Measurements from ENCODE around the gene LRRC28.
A peak's percentile ranks its signal among the peaks of the same experiment; 100 is the strongest.

Gene LRRC28

DNA sequence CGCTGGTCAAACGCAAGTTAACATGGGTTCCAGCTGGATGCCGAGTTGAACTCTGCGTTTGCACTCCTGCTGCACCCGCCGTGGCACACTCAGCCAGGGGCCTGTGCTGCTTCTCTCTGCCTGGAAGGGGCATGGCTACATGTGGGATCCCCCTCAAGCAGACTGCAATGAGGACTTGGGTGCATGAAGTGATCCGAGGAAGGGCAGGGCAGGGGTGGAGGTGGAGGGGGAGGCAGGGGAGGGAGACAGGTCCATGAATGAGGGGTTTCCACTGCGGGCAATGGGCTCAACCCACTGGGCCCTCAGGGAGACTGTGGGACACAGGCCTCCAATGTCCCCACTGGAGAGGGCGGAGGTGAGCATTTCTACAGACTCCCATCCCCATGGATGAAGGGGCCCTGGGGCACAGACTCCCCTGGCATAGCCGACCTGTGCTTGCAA lies 172.9 kb downstream of the LRRC28 start:
- no peak for DNase-seq

DNA sequence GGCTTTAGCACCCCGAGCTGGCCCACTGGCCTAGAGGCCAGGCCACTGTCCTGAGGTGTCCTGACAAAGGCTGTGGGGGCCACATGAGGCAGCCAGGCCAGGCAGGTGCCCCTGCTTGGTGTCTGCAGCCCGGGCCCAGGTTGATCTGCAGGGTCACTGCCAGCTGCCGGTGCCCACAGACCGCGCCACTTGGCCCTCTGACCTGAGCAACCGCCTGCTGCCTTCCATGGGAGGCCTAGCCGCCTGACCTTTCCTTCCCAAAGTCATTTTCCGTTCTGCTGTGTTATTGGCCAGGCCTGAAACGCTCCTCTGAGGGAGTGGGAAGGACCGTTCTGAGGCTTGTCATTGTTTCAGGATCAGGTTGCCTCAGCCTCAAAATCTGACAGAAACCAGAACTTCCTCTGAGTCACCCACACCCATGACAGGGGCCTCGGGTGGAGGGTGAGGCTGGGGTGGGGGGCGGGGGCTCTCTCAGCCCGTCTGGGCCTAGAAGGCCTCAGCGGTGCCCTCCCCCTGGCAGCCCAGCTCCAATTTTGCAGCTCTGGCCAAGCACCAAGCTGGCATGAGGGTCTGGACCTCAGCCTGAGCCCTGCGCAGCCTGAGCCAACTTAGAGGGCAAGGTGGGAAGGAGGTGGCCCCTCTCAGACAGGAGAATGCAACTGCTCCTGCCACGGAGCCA lies 173.8 kb downstream of the LRRC28 start:
- DNase-seq, result no peak

- DNase-seq, result no peak
Observed at GRCh38 chr15:99425657-99426301, 174.5 kb downstream of the LRRC28 start.

GRCh38 chr15:99426431-99427105 lies 175.3 kb downstream of the LRRC28 start:
- no peak for DNase-seq

GRCh38 chr15:99427210-99427609 lies 175.9 kb downstream of the LRRC28 start:
- no peak for DNase-seq

DNA sequence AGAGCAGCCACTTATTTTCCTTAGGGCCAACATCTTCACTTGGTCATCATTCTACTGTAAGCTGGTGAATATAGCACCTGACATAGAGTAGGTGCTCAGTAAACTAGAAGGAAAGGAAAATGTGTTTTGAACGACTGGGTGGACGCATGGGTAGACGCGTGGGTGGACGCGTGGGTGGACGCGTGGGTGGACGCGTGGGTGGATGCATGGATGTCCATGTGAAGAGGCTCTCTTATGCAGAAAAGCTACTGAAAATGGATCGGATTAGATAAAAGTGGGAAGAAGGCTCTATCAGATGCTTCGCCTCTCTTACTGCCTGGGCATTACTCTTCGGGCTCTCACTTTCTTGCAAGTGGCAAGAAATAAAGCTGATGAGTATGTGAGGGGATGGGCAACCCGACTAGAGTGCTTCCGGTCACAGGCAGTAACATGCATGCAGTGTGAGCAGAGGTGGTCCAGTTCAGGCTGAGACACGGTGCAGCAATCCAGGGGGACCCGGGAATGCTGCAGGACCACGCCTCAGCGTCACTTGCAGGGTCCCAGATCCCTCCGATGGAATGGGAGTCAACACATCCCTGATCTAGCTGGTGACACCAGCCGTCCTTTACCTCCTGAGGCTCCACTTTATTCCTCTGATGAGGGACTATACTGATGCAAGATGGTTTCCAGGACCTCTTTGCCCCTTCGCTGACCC lies 176.5 kb downstream of the LRRC28 start:
- DNase-seq, result no peak

GRCh38 chr15:99429681-99430081 lies 178.4 kb downstream of the LRRC28 start:
- no peak for DNase-seq

DNA sequence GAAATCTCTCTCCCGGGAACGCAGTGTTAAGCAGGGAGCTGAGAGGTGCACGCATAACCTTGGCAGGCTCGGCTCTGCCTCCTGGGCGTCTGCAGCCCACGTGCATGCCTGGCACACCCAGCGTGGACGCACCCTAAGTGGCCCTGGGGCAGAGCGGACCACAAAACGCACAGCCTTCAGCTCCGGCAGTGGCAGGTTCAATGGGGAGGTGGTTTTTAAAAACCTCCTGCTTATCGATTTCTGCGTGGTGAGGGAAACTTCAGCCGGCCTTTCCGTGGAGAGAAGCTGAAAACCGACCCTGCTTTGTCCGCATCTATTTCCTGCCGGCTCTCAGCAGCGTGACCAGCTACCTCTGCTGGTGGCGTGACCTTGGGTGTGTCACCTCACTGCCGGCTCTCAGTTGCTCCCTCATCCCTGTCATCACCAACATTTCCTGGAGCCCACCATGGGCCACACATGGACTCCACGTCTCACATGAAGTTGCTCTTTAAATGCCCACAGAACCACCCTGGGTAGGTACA lies 179.7 kb downstream of the LRRC28 start:
- DNase-seq, result no peak

DNA sequence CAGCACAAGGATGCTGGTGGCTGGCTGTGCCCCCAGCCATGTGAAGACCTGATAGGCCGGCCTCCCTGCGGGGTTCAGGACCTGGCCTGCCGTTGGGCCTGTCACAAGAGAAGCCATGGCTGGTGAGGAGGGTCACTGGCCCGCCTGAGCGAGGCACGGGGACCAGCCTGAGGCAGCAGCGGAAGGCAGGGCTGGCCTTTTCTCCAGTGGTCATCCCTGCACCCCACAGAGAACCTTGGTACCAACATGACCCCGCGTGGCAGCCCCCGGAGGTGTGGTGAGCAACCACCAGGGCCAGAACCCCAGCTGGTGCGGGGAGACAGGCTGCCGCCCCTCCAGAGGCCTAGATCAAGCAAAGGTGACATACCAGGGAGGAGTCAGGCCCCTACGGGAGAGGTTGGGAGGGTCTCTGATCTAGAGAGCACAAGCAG lies 180.4 kb downstream of the LRRC28 start:
- no peak for DNase-seq

- DNase-seq, result no peak
Observed at GRCh38 chr15:99432271-99433025, 181.2 kb downstream of the LRRC28 start.

DNA sequence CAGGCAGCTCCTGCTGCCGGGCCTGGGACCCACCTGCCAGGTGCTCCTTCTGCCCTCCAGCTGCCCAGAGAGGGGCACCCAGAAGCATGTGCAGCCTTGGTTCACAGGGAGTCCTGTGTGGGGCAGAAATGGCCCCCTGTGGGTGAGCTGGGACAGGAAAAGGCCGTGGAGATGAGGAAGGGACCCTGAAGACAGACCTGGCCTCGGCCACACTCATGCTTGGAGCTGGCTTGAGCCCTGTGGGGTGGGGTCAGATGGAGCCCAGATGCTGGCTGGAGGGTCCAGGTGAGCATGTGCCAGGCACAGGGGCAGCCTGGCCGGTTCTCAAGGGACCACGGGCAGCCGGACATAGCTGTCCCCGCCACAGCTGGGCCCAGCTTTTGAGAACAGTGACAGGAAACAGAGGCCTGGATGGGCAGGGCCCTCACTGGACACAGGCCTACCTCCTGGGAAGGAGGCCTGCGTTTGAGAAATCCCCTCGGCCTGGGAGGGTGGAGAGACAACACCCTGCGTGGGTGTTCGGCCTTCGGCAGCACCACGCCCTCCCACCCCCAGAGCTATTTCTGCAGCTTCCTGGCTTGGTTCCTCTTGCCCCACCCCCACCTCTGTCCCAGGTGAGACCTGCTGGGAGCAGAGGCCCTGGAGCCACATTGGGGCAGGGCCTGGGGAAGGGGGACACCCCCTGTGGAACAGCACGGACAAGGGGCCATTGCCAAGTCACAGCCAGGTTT lies 181.9 kb downstream of the LRRC28 start:
- no peak for DNase-seq

DNA sequence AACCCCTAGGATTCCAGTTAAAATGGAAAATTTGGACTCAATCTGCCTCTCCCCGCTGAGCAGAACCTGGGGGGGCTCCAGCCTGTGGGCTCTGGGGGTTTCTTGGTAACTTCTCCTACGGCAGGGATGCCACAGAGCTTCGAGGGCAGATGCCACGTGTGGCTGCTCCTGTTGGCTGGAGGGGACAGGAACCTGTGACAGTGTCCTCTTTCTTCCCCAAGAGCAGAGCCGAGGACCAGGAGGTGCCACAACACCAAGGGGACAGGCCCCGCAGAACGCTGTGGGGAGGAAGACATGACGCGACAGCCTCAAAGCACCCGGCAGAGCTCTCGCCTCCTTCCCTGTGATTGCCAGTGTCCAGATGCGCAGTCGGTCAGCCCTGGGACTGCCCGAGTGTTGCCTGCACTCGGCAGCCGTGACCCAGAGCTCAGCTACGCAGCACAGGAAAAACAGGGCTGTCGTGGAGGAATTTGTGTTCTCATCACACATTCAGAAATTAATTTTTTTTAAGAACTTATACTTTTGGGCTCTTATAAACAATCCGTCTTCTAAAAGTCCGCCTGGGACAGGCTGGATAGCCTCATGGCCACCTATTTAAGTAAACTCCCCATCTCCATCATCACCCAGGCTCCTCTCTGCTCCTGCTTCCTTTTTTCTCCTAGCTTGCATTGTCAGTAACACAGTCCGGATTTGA lies 182.6 kb downstream of the LRRC28 start:
- no peak for DNase-seq

GRCh38 chr15:99434506-99435112 lies 183.3 kb downstream of the LRRC28 start:
- no peak for DNase-seq

DNA sequence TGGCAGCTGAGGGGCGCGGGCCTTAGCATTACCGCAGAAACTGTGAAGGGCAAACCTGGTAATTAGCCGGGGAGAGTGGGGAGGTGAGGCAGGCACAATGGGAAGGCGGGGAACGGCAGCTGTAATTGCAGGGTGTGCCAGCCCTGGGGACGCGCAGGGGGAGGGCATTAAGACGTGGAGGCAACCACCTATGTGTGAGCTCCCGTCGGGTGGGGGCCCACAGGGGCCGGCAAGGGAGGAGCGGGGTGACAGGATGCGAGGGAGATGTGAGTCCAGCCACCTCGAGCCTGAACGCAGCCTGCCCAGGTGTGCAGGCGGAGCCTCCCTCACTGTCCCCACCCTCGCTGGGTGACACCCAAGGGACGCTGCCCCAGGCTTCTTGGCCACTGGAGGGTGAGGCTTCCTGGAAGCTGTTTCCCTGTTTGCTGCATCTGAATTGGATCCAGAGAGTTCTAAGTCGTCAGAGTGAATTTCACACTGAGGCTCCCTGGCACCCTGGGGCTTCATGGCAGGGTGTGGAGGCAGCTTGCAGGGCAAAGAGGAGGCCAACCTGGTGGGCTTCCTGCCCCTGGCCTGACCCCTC lies 183.9 kb downstream of the LRRC28 start:
- peak; percentile 19 for DNase-seq

GRCh38 chr15:99435877-99436541 lies 184.7 kb downstream of the LRRC28 start:
- DNase-seq, result no peak

DNA sequence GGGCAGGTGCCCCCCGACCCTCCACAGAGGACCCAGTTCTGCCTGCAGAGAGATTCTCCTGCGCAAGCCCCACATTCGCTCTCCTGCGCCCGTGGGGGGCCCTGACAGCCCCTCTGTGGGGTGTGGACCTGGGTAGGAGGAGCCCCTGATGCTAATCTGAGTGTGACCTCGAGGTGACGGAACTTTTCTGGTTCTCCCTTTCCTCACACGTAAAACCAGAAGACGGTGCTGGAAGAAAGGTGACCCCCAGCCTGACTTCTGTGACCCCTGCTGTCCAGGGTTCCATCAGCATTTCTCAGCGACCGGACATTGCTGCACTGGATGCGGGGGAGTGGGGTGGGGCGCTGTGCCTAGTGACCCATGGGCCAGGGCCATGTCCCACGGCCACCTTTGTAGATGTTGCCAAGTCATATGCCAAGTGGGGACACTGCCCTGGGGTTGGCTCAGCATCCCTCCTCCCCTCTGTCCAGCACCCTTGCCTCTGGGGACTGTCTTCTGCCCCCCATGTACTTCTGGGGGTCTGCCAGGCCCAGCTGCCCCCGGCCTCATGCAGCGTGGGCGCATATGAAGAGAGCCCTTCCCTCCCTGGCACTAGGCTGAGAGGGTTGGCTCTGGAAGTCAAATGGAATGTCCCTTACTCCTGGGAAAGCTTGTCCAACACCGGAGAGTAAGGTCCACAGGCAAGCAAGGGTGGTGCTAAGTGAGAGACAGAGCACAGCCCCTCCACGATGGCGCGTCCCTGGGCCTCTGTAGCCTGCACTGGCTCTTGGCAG lies 185.4 kb downstream of the LRRC28 start:
- DNase-seq, result no peak

DNA sequence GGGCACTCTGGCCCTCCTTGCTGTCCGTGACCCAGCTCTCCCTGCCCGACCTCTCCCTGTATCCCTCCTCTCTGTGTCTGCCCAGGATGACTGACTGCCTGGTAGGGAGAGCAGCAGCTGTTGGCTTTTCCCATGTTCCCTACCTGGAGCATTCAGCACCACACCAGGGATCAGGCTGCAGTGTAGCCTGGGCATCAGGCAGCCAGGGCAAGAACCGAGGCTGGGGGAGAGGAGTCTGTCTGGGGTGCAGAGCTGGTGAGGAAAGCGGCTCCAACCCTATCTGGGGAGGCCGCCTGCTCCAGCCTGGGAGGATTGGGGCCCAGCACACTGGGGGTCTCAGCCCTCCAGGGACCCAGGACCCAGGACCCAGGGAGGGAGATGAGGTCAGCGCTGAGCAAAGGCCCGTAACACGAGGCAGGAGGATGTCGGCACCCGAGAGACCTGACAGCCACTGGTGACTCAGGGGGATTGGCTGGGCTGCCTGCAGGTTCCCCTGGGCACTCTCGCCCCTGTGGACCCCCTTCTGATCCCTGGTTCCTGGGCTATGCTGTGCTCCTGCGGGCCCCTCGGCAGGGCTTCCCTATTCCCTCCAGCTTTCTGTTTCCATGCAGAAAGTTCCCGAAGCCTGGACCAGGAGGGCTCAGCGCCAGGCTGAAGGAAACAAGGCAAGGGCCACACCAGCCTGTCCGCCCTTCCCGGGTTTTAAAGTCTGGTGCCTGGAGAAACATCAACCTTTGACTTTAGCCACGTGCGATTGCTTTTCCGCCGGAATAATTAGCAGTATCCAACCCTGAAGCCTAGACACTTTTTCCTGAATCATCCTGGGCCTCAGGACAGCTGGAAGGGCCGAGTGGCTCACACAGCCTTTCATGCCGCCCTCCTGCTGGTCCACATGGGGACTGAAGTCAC lies 186.3 kb downstream of the LRRC28 start:
- DNase-seq, result no peak

DNA sequence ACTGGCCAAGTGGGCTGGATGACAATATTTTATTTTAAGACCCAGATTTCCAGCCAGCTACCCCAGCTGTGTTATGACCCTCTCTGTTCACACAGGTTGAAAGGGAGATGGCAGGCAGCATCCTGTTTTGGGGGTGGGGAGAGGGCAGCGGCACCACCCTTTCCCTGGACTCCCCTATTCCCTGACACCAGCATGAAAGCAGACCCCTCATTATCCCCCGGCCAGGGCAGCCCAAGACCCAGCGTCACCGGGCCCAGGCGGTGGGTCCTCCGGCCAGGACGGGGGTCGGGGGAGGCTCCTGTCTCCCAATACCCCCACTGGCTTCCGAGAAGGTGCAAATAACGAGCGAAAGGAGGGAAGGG lies 186.9 kb downstream of the LRRC28 start:
- no peak for DNase-seq
